Measurements from ENCODE around the gene ANXA6. TPM values are rescaled to one million over a fixed set of nuclear protein-coding genes. Genes with fewer than 3 reads are reported as not detected.

ANXA6 gene
- polyA plus RNA-seq, 3 donors: 60.6 to 124 (median 93.5) TPM

GRCh38 chr5:151076616-151077015, 81.0 kb downstream of the ANXA6 start:
- Histone ChIP-seq H3K4me2 (replicated peaks; ENCODE audit: extremely low read depth, low read length, poor library complexity, severe bottlenecking) (no peak overlapping the region), H3K4me1 (ENCODE audit: control insufficient read depth in 1 of 2, insufficient read depth in 2 of 2, low read length in 2 of 2) (peaks cover 35 to 53% of the 10 kb centered on the region in 2 donors), H3K9me3 (replicated peaks in 1 of 2; ENCODE audit: control insufficient read depth in 1 of 2, insufficient read depth in 1 of 2, low read length in 2 of 2) (no peaks in the 10 kb centered on the region), H3K27me3 (ENCODE audit: control insufficient read depth in 2 of 2, insufficient read depth in 2 of 2, low read length in 2 of 2) (no peaks in the 10 kb centered on the region), H2AFZ (ENCODE audit: insufficient read depth, low read depth, low read length, poor library complexity, severe bottlenecking) (no peak overlapping the region), H3K9ac (ENCODE audit: insufficient read depth, low read length, poor library complexity, severe bottlenecking) (no peak overlapping the region), H3K4me3 (replicated peaks in 1 of 3; ENCODE audit: low read depth in 2 of 3, low read length in 3 of 3) (no peak overlapping the region), H4K20me1 (ENCODE audit: insufficient read depth, low read length) (peaks cover 87% of the 10 kb centered on the region), H3K36me3 (replicated peaks in 1 of 2; ENCODE audit: control insufficient read depth in 1 of 2, insufficient read depth in 2 of 2, low read length in 2 of 2) (peaks cover 18 to 52% of the 10 kb centered on the region in 2 donors), H3K79me2 (ENCODE audit: insufficient read depth, low read length) (peaks cover 99% of the 10 kb centered on the region), H3K27ac (ENCODE audit: low read depth in 1 of 2, low read length in 2 of 2) (peak overlapping the region in 1 of 2 donors; percentile 45)
- H3K4me3 Mint-ChIP-seq: no peak overlapping the region
- H3K27me3 Mint-ChIP-seq (ENCODE audit: low read depth in 3 of 3): peaks cover 0 to 1% (median 0%) of the 10 kb centered on the region in 3 donors
- H3K27ac Mint-ChIP-seq: peak overlapping the region in 3 of 7 donors; percentile 29 to 49 (median 43)
- no peak for TF ChIP-seq CTCF (IDR thresholded peaks at IDR 0.05)
- intact Hi-C loops (cut with micrococcal nuclease): no loop called here
- peaks cover 50 to 66% of the 10 kb centered on the region in 2 donors for H3K36me3 Mint-ChIP-seq
- DNase-seq: no peak
- H3K4me1 Mint-ChIP-seq: peaks cover 64% of the 10 kb centered on the region
- WGBS (ENCODE audit: insufficient coverage): 100% methylated on average over 4 of the region's 6 CpGs
- no peaks in the 10 kb centered on the region for H3K9me3 Mint-ChIP-seq

- no peak for TF ChIP-seq CTCF (IDR thresholded peaks at IDR 0.05)
- H3K4me3 Mint-ChIP-seq: no peak overlapping the region
- Histone ChIP-seq H3K9ac (ENCODE audit: insufficient read depth, low read length, poor library complexity, severe bottlenecking) (no peak overlapping the region), H4K20me1 (ENCODE audit: insufficient read depth, low read length) (peaks cover 95% of the 10 kb centered on the region), H3K4me2 (replicated peaks; ENCODE audit: extremely low read depth, low read length, poor library complexity, severe bottlenecking) (no peak overlapping the region), H3K4me3 (replicated peaks in 1 of 3; ENCODE audit: low read depth in 2 of 3, low read length in 3 of 3) (no peak overlapping the region), H3K27me3 (ENCODE audit: control insufficient read depth in 2 of 2, insufficient read depth in 2 of 2, low read length in 2 of 2) (no peaks in the 10 kb centered on the region), H2AFZ (ENCODE audit: insufficient read depth, low read depth, low read length, poor library complexity, severe bottlenecking) (no peak overlapping the region), H3K4me1 (ENCODE audit: control insufficient read depth in 1 of 2, insufficient read depth in 2 of 2, low read length in 2 of 2) (peaks cover 31 to 49% of the 10 kb centered on the region in 2 donors), H3K36me3 (replicated peaks in 1 of 2; ENCODE audit: control insufficient read depth in 1 of 2, insufficient read depth in 2 of 2, low read length in 2 of 2) (peaks cover 23 to 60% of the 10 kb centered on the region in 2 donors), H3K27ac (ENCODE audit: low read depth in 1 of 2, low read length in 2 of 2) (peak overlapping the region in 1 of 2 donors; percentile 45), H3K9me3 (replicated peaks in 1 of 2; ENCODE audit: control insufficient read depth in 1 of 2, insufficient read depth in 1 of 2, low read length in 2 of 2) (no peaks in the 10 kb centered on the region), H3K79me2 (ENCODE audit: insufficient read depth, low read length) (peaks cover 100% of the 10 kb centered on the region)
- peaks cover 56 to 72% of the 10 kb centered on the region in 2 donors for H3K36me3 Mint-ChIP-seq
- WGBS (ENCODE audit: insufficient coverage): 90% methylated on average over 4 of the region's 5 CpGs
- no peaks in the 10 kb centered on the region for H3K9me3 Mint-ChIP-seq
- H3K27ac Mint-ChIP-seq: peak overlapping the region in 5 of 7 donors; percentile 43 to 78 (median 65)
- H3K4me1 Mint-ChIP-seq: peaks cover 66% of the 10 kb centered on the region
- peaks cover 0 to 1% (median 0%) of the 10 kb centered on the region in 3 donors for H3K27me3 Mint-ChIP-seq (ENCODE audit: low read depth in 3 of 3)
- intact Hi-C loops (cut with micrococcal nuclease): no loop called here
- DNase-seq: peak in 1 of 3 donors; percentile 59
Observed at GRCh38 chr5:151075698-151076331, 81.8 kb downstream of the ANXA6 start.

All from CD14-positive monocyte (primary cell).